ENCODE measurements around the gene NUB1. TPM values are rescaled to one million over a fixed set of nuclear protein-coding genes. Genes with fewer than 3 reads are reported as not detected.

NUB1 gene
- total RNA-seq, 1 donor from 2014 or later: 41.6 TPM

GRCh38 chr7:151348970-151349369 is 7.4 kb downstream of the NUB1 start:
- Mint-ChIP-seq H3K27me3 (ENCODE audit: low read depth, unreplicated experiment) (no peaks in the 10 kb centered on the region), H3K4me3 (ENCODE audit: unreplicated experiment) (no peak overlapping the region), H3K4me1 (ENCODE audit: low read depth, unreplicated experiment) (no peaks in the 10 kb centered on the region), H3K9me3 (ENCODE audit: unreplicated experiment) (no peaks in the 10 kb centered on the region), H3K36me3 (ENCODE audit: low read depth, unreplicated experiment) (peaks cover 10% of the 10 kb centered on the region), H3K27ac (ENCODE audit: unreplicated experiment) (no peak overlapping the region)
- Histone ChIP-seq H3K4me3 (ENCODE audit: insufficient read depth, low read depth, low read length) (no peak overlapping the region), H3K36me3 (ENCODE audit: insufficient read depth, low read length) (peaks cover 50% of the 10 kb centered on the region), H3K4me2 (ENCODE audit: low read length) (no peak overlapping the region), H4K20me1 (ENCODE audit: insufficient read depth, low read length) (peaks cover 25% of the 10 kb centered on the region), H3K9ac (ENCODE audit: low read length) (no peak overlapping the region), H3K79me2 (ENCODE audit: insufficient read depth, low read length) (no peaks in the 10 kb centered on the region), H3K27me3 (ENCODE audit: insufficient read depth, low read length) (no peaks in the 10 kb centered on the region), H3K9me3 (ENCODE audit: insufficient read depth, low read depth, low read length) (no peaks in the 10 kb centered on the region), H3K4me1 (ENCODE audit: insufficient read depth, low read length) (peaks cover 5% of the 10 kb centered on the region), H2AFZ (ENCODE audit: low read depth, low read length) (no peak overlapping the region), H3K27ac (ENCODE audit: low read depth, low read length) (no peak overlapping the region)
- no peak for DNase-seq (ENCODE audit: low read depth)
- no peak for TF ChIP-seq EZH2 (IDR thresholded peaks at IDR 0.05; ENCODE audit: insufficient read depth, low read length)
- no peak for TF ChIP-seq CTCF (IDR thresholded peaks at IDR 0.05; ENCODE audit: insufficient read depth, low read depth, low read length)
- FAIRE-seq: no peak

GRCh38 chr7:151349507-151349853 is 7.9 kb downstream of the NUB1 start:
- Mint-ChIP-seq H3K4me3 (ENCODE audit: unreplicated experiment) (no peak overlapping the region), H3K9me3 (ENCODE audit: unreplicated experiment) (no peaks in the 10 kb centered on the region), H3K4me1 (ENCODE audit: low read depth, unreplicated experiment) (no peaks in the 10 kb centered on the region), H3K36me3 (ENCODE audit: low read depth, unreplicated experiment) (peaks cover 10% of the 10 kb centered on the region), H3K27me3 (ENCODE audit: low read depth, unreplicated experiment) (no peaks in the 10 kb centered on the region), H3K27ac (ENCODE audit: unreplicated experiment) (no peak overlapping the region)
- H4K20me1 ChIP-seq (ENCODE audit: insufficient read depth, low read length): peaks cover 25% of the 10 kb centered on the region
- no peak overlapping the region for H3K9ac ChIP-seq (ENCODE audit: low read length)
- no peak overlapping the region for H2AFZ ChIP-seq (ENCODE audit: low read depth, low read length)
- H3K4me2 ChIP-seq (ENCODE audit: low read length): no peak overlapping the region
- H3K79me2 ChIP-seq (ENCODE audit: insufficient read depth, low read length): no peaks in the 10 kb centered on the region
- TF ChIP-seq EZH2 (IDR thresholded peaks at IDR 0.05; ENCODE audit: insufficient read depth, low read length) (no peak), CTCF (IDR thresholded peaks at IDR 0.05; ENCODE audit: insufficient read depth, low read depth, low read length) (no peak)
- DNase-seq (ENCODE audit: low read depth) (no peak), FAIRE-seq (no peak)
- peaks cover 5% of the 10 kb centered on the region for H3K4me1 ChIP-seq (ENCODE audit: insufficient read depth, low read length)
- no peak overlapping the region for H3K4me3 ChIP-seq (ENCODE audit: insufficient read depth, low read depth, low read length)
- peaks cover 50% of the 10 kb centered on the region for H3K36me3 ChIP-seq (ENCODE audit: insufficient read depth, low read length)
- no peaks in the 10 kb centered on the region for H3K27me3 ChIP-seq (ENCODE audit: insufficient read depth, low read length)
- H3K27ac ChIP-seq (ENCODE audit: low read depth, low read length): no peak overlapping the region
- H3K9me3 ChIP-seq (ENCODE audit: insufficient read depth, low read depth, low read length): no peaks in the 10 kb centered on the region

GRCh38 chr7:151351027-151351426 is 9.4 kb downstream of the NUB1 start:
- Mint-ChIP-seq H3K4me3 (ENCODE audit: unreplicated experiment) (no peak overlapping the region), H3K4me1 (ENCODE audit: low read depth, unreplicated experiment) (no peaks in the 10 kb centered on the region), H3K27me3 (ENCODE audit: low read depth, unreplicated experiment) (no peaks in the 10 kb centered on the region), H3K27ac (ENCODE audit: unreplicated experiment) (no peak overlapping the region), H3K36me3 (ENCODE audit: low read depth, unreplicated experiment) (peaks cover 14% of the 10 kb centered on the region), H3K9me3 (ENCODE audit: unreplicated experiment) (no peaks in the 10 kb centered on the region)
- no peak for TF ChIP-seq EZH2 (IDR thresholded peaks at IDR 0.05; ENCODE audit: insufficient read depth, low read length)
- TF ChIP-seq CTCF (IDR thresholded peaks at IDR 0.05; ENCODE audit: insufficient read depth, low read depth, low read length): no peak
- H3K79me2 ChIP-seq (ENCODE audit: insufficient read depth, low read length): no peaks in the 10 kb centered on the region
- H2AFZ ChIP-seq (ENCODE audit: low read depth, low read length): no peak overlapping the region
- H3K27ac ChIP-seq (ENCODE audit: low read depth, low read length): no peak overlapping the region
- peaks cover 5% of the 10 kb centered on the region for H3K4me1 ChIP-seq (ENCODE audit: insufficient read depth, low read length)
- peaks cover 25% of the 10 kb centered on the region for H4K20me1 ChIP-seq (ENCODE audit: insufficient read depth, low read length)
- DNase-seq (ENCODE audit: low read depth) (no peak), FAIRE-seq (no peak)
- peaks cover 50% of the 10 kb centered on the region for H3K36me3 ChIP-seq (ENCODE audit: insufficient read depth, low read length)
- no peak overlapping the region for H3K4me3 ChIP-seq (ENCODE audit: insufficient read depth, low read depth, low read length)
- no peak overlapping the region for H3K9ac ChIP-seq (ENCODE audit: low read length)
- H3K4me2 ChIP-seq (ENCODE audit: low read length): no peak overlapping the region
- no peaks in the 10 kb centered on the region for H3K9me3 ChIP-seq (ENCODE audit: insufficient read depth, low read depth, low read length)
- H3K27me3 ChIP-seq (ENCODE audit: insufficient read depth, low read length): no peaks in the 10 kb centered on the region

Data from astrocyte (in vitro differentiated cells and primary cell).